ENCODE data around the gene MBNL2. TPM values are rescaled to one million over a fixed set of nuclear protein-coding genes. Genes with fewer than 3 reads are reported as not detected.

MBNL2 gene
- total RNA-seq, 3 donors from 2014 or later, result 68.5 to 131 (median 120) TPM

DNA sequence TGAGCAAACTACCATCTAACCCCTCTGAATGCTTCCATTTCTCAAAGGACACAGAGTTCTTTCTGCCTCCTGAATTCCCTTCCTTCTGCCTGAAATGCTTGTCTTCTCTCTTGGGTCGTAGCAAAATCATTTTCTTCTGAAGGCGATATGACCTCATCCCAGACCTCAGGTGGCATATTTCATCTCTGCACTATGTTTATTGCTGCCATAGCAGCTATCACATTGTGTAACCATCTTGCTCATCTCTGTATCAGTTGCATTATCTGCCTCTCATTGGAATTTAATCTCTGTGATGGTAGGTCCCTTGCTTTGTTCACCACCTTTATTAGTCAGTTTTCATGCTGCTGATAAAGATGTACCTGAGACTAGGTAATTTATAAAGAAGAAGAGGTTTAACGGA, 179.3 kb downstream of the MBNL2 start:
- H3K27me3 ChIP-seq, result no peaks in the 10 kb centered on the region
- TF ChIP-seq POLR2AphosphoS5 (IDR thresholded peaks at IDR 0.05), result no peak
- no peak for TF ChIP-seq POLR2A (IDR thresholded peaks at IDR 0.05)
- TF ChIP-seq, protein P1, sequence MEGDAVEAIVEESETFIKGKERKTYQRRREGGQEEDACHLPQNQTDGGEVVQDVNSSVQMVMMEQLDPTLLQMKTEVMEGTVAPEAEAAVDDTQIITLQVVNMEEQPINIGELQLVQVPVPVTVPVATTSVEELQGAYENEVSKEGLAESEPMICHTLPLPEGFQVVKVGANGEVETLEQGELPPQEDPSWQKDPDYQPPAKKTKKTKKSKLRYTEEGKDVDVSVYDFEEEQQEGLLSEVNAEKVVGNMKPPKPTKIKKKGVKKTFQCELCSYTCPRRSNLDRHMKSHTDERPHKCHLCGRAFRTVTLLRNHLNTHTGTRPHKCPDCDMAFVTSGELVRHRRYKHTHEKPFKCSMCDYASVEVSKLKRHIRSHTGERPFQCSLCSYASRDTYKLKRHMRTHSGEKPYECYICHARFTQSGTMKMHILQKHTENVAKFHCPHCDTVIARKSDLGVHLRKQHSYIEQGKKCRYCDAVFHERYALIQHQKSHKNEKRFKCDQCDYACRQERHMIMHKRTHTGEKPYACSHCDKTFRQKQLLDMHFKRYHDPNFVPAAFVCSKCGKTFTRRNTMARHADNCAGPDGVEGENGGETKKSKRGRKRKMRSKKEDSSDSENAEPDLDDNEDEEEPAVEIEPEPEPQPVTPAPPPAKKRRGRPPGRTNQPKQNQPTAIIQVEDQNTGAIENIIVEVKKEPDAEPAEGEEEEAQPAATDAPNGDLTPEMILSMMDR (IDR thresholded peaks at IDR 0.05), result no peak
- H3K4me1 ChIP-seq, result no peaks in the 10 kb centered on the region
- peaks cover 0 to 7% of the 10 kb centered on the region in 2 donors for H3K9me3 ChIP-seq
- no peak for DNase-seq (ENCODE audit: low spot score in 2 of 2)
- no peak overlapping the region for H3K27ac ChIP-seq
- no peaks in the 10 kb centered on the region for H3K36me3 ChIP-seq
- intact Hi-C loops (cut with DNase I; ENCODE audit: low total_unique reads), result no loop called here
- H3K4me3 ChIP-seq, result no peak overlapping the region

DNA sequence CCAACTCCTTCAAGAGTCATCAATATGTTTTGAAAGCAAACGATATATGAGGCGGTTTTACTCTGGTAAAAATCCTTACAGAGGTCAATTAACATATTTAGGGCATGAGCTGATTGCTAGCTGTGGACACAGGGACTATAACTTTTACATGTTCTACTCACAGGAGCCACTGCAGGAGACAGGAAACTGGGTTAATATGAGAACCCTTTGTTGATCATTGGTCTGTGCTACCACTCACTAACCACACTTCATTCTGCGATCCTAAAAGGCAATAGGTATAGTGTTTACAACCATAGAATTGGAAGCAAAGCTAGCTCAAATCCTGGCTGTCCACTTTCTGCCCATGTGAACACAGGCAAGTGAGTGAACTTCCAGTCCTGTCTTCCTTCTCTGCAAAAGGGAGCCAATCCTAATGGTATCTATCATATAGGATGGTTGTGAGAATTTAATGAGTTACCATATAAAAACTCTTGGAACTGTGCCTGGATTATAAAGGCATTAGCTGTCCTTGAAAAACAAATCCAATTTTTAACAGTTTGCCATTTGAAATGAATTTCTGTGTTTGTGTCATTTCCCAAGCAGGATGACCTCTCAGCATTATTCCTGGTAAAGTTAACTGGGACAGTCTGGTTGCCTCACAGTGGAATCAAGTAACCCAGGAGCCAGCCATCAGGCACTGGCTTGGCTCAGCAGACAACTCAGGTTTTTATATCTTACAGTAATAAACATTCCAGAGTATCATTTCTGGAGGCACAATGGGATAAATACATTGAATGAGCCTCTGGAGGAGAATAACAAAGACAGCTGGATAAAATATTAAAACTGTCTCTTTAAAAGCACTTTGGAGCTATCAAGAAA, 182.0 kb downstream of the MBNL2 start:
- DNase-seq (ENCODE audit: low spot score in 2 of 2), result no peak
- intact Hi-C loops (cut with DNase I; ENCODE audit: low total_unique reads), result no loop called here
- no peak overlapping the region for H3K4me3 ChIP-seq
- no peaks in the 10 kb centered on the region for H3K27me3 ChIP-seq
- H3K36me3 ChIP-seq, result no peaks in the 10 kb centered on the region
- peaks cover 0 to 7% of the 10 kb centered on the region in 2 donors for H3K9me3 ChIP-seq
- no peaks in the 10 kb centered on the region for H3K4me1 ChIP-seq
- no peak for TF ChIP-seq POLR2AphosphoS5 (IDR thresholded peaks at IDR 0.05)
- TF ChIP-seq POLR2A (IDR thresholded peaks at IDR 0.05), result no peak
- TF ChIP-seq, protein P1 (IDR thresholded peaks at IDR 0.05), result no peak
- no peak overlapping the region for H3K27ac ChIP-seq

DNA sequence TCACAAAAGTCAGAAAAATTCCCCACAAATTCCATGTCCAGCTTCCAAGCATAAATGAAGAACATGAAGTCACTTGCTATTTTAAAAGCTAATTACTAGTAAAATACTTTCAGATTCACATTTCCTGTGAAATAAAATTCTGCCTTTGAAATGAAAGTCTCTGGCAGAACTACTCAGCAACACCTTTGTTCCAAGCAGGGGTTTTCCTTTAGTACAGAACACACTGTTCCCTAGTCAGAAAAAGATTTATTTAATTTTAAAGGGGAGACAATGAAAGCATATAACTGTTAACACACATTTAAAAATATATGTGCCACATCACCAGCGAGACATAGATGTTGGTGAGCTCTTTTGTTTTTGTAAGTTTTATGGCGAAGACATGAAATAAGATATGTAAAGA, 185.4 kb downstream of the MBNL2 start:
- intact Hi-C loops (cut with DNase I; ENCODE audit: low total_unique reads), result no loop called here
- Histone ChIP-seq H3K4me3 (no peak overlapping the region), H3K9me3 (no peaks in the 10 kb centered on the region), H3K36me3 (no peaks in the 10 kb centered on the region), H3K4me1 (no peaks in the 10 kb centered on the region), H3K27ac (peak overlapping the region; percentile 41 to 50), H3K27me3 (no peaks in the 10 kb centered on the region)
- no peak for TF ChIP-seq POLR2AphosphoS5 (IDR thresholded peaks at IDR 0.05)
- TF ChIP-seq, protein P1 (IDR thresholded peaks at IDR 0.05), result no peak
- no peak for TF ChIP-seq POLR2A (IDR thresholded peaks at IDR 0.05)
- DNase-seq (ENCODE audit: low spot score in 2 of 2), result no peak

DNA sequence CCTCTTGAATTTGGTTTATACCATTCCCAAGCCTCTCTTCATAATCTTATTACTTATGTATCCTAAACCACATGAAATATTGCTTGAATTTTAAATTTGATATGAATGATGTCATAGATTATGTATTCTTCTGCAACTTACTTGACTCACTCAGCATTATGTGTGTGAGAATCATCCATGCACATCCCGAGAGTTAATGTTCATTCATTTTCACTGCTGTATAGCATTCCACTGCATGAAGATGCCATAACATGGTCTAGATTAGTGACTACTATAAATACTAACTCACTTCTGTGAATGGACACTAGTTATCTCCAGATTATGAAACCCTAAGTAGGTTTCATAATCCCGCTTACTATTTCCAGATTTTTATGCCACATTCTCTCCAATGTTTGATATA, 186.8 kb downstream of the MBNL2 start:
- H3K27me3 ChIP-seq, result no peaks in the 10 kb centered on the region
- no peaks in the 10 kb centered on the region for H3K9me3 ChIP-seq
- H3K4me1 ChIP-seq, result no peaks in the 10 kb centered on the region
- H3K36me3 ChIP-seq, result no peaks in the 10 kb centered on the region
- intact Hi-C loops (cut with DNase I; ENCODE audit: low total_unique reads), result no loop called here
- H3K27ac ChIP-seq, result no peak overlapping the region
- TF ChIP-seq, protein P1 (IDR thresholded peaks at IDR 0.05), result no peak
- no peak overlapping the region for H3K4me3 ChIP-seq
- DNase-seq (ENCODE audit: low spot score in 2 of 2), result no peak

DNA sequence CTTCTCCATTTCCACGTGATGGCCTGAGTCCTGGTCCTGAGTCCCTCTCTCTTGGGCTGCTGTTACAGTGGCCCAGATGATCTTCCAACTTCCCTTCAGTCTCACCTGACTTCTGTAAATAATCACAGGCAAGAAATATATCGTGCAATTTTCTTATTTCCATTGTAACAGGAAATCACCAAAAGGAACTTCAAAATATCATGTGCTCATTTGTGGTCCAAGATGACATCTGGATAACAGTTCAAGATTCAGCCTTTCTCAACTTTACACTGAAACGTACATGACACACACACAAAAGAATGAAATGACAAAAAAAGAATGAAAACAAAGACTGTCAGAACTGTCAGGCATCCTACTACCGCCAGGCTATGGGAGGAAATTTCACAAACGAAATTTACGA, 189.9 kb downstream of the MBNL2 start:
- Histone ChIP-seq H3K27ac (no peak overlapping the region), H3K36me3 (no peaks in the 10 kb centered on the region), H3K27me3 (no peaks in the 10 kb centered on the region), H3K4me1 (no peaks in the 10 kb centered on the region), H3K9me3 (no peaks in the 10 kb centered on the region), H3K4me3 (no peak overlapping the region)
- TF ChIP-seq, protein P1 (IDR thresholded peaks at IDR 0.05), result no peak
- TF ChIP-seq POLR2A (IDR thresholded peaks at IDR 0.05) (no peak), POLR2AphosphoS5 (IDR thresholded peaks at IDR 0.05) (no peak)
- intact Hi-C loops (cut with DNase I; ENCODE audit: low total_unique reads), result no loop called here
- DNase-seq (ENCODE audit: low spot score in 2 of 2), result no peak

All from breast epithelium (tissue), 4 donors.